Neuronal stem cell (in vitro differentiated cells): ENCODE measurements around the gene SRRM4.

Experiments
- DNase-seq: peaks from one replicate; pipeline ENCODE4 v3.0.0-alpha.2; 2013; ENCODE audit warnings: low spot score
- H2AFZ ChIP-seq: one replicate; pipeline ENCODE4 v1.6.1; 2013; ENCODE audit warnings: mild to moderate bottlenecking, low read length, inconsistent platforms
- H2AK5ac ChIP-seq: 2 replicates; pipeline ENCODE4 v1.6.1; 2013; ENCODE audit warnings: low read depth, mild to moderate bottlenecking, inconsistent platforms, low read length, moderate library complexity, mixed read lengths
- H2BK120ac ChIP-seq: 2 replicates; pipeline ENCODE4 v1.6.1; 2013; ENCODE audit warnings: low read depth, mild to moderate bottlenecking, inconsistent platforms, low read length, moderate library complexity, mixed read lengths
- H2BK12ac ChIP-seq: one replicate; pipeline ENCODE4 v1.6.1; 2013; ENCODE audit warnings: low read length, inconsistent platforms
- H2BK15ac ChIP-seq: 2 replicates; pipeline ENCODE4 v1.6.1; 2013; ENCODE audit warnings: mild to moderate bottlenecking, low read length, inconsistent platforms, mixed read lengths
- H2BK5ac ChIP-seq: one replicate; pipeline ENCODE4 v1.6.1; 2013; ENCODE audit warnings: inconsistent platforms, mild to moderate bottlenecking, low read length, moderate library complexity
- H3K14ac ChIP-seq: one replicate; pipeline ENCODE4 v1.6.1; 2013; ENCODE audit warnings: low read length, inconsistent platforms
- H3K18ac ChIP-seq: 2 replicates; pipeline ENCODE4 v1.6.1; 2013; ENCODE audit warnings: low read length, inconsistent platforms
- H3K23ac ChIP-seq: 2 replicates; pipeline ENCODE4 v1.6.1; 2013; ENCODE audit warnings: low read depth, mild to moderate bottlenecking, mixed read lengths, low read length, inconsistent platforms; ENCODE audit not compliant: poor library complexity
- H3K27ac ChIP-seq: replicated peaks from 3 replicates; pipeline ENCODE4 v1.5.1; 2013; ENCODE audit warnings: low read length, inconsistent platforms
- H3K27me3 ChIP-seq, 3 experiments: 2 replicates each; pipeline ENCODE4 v1.6.1; 2013; ENCODE audit warnings: low read length in 3 of 3, mild to moderate bottlenecking in 2 of 3, inconsistent platforms in 1 of 3, low read depth in 1 of 3, mixed read lengths in 1 of 3, moderate library complexity in 1 of 3; ENCODE audit not compliant: control insufficient read depth in 3 of 3, insufficient read depth in 3 of 3
- H3K36me3 ChIP-seq, 2 donors: replicated peaks in 1 of 2; 2 replicates each; pipeline ENCODE4 v1.6.1; 2013; ENCODE audit warnings: low read length in 2 of 2; ENCODE audit not compliant: control insufficient read depth in 2 of 2, insufficient read depth in 2 of 2
- H3K4ac ChIP-seq: 2 replicates; pipeline ENCODE4 v1.6.1; 2013; ENCODE audit warnings: inconsistent platforms, mild to moderate bottlenecking, low read length, moderate library complexity
- H3K4me1 ChIP-seq, 2 donors: 1 replicate in 1 of 2; 2 replicates in 1 of 2; pipeline ENCODE4 v1.6.1; 2013; ENCODE audit warnings: low read length in 2 of 2, low read depth in 1 of 2; ENCODE audit not compliant: control insufficient read depth in 2 of 2, insufficient read depth in 1 of 2
- H3K4me2 ChIP-seq: one replicate; pipeline ENCODE4 v1.6.1; 2013; ENCODE audit warnings: mild to moderate bottlenecking, low read length, inconsistent platforms; ENCODE audit not compliant: insufficient read depth, poor library complexity, severe bottlenecking
- H3K4me3 ChIP-seq, 2 donors: 2 replicates each; pipeline ENCODE4 v1.5.1; 2013; ENCODE audit warnings: low read length in 2 of 2, mild to moderate bottlenecking in 2 of 2, inconsistent platforms in 1 of 2, moderate library complexity in 1 of 2
- H3K79me1 ChIP-seq: one replicate; pipeline ENCODE4 v1.6.1; 2013; ENCODE audit warnings: low read depth, mild to moderate bottlenecking, inconsistent platforms, low read length, moderate library complexity
- H3K9ac ChIP-seq: one replicate; pipeline ENCODE4 v1.6.1; 2013; ENCODE audit warnings: mild to moderate bottlenecking, low read depth, low read length, inconsistent platforms; ENCODE audit not compliant: poor library complexity
- H3K9me3 ChIP-seq, 2 donors: replicated peaks in 1 of 2; 2 replicates each; pipeline versions ENCODE3 to v1.6.1; 2013; ENCODE audit warnings: low read length in 2 of 2, mild to moderate bottlenecking in 2 of 2, inconsistent platforms in 1 of 2, low read depth in 1 of 2, mixed read lengths in 1 of 2, moderate library complexity in 1 of 2; ENCODE audit not compliant: control insufficient read depth in 2 of 2, insufficient read depth in 1 of 2
- H4K8ac ChIP-seq: one replicate; pipeline ENCODE4 v1.6.1; 2013; ENCODE audit warnings: low read depth, mild to moderate bottlenecking, inconsistent platforms, low read length, moderate library complexity
- H4K91ac ChIP-seq: one replicate; pipeline ENCODE4 v1.6.1; 2013; ENCODE audit warnings: low read length, low read depth, mild to moderate bottlenecking, inconsistent platforms; ENCODE audit not compliant: poor library complexity
- WGBS, 2 donors: extraction: QIAGEN DNeasy Blood & Tissue Kit; methylation state at CpG; one replicate each; pipeline ENCODE4 v1.1.7; 2013; ENCODE audit warnings: missing lambda C conversion rate in 2 of 2, mixed read lengths in 1 of 2; ENCODE audit not compliant: insufficient read length in 2 of 2, insufficient replicate concordance in 1 of 2; ENCODE audit errors: extremely low coverage in 2 of 2; 5-methylcytosine and 5-hydroxymethylcytosine counted together

SRRM4 gene

GRCh38 chr12:119153477-119154434, 172.4 kb downstream of the SRRM4 start:
- H3K9ac ChIP-seq, result peak overlapping the region; percentile 73
- no peaks in the 10 kb centered on the region for H3K27me3 ChIP-seq
- WGBS, 2 donors, result no CpG with 5 or more reads among the region's 49 CpGs
- peak overlapping the region; percentile 79 for H2BK15ac ChIP-seq
- H2AFZ ChIP-seq, result peak overlapping the region; percentile 29
- H3K9me3 ChIP-seq, result peaks cover 0 to 5% of the 10 kb centered on the region in 2 donors
- peaks cover 0 to 5% of the 10 kb centered on the region in 2 donors for H3K4me1 ChIP-seq
- peak; percentile 87 for DNase-seq
- no peak overlapping the region for H2BK120ac ChIP-seq
- peak overlapping the region; percentile 1 for H4K91ac ChIP-seq
- H2BK12ac ChIP-seq, result peak overlapping the region; percentile 80
- peak overlapping the region; percentile 71 for H3K14ac ChIP-seq
- peak overlapping the region; percentile 49 for H3K27ac ChIP-seq
- H3K23ac ChIP-seq, result peak overlapping the region; percentile 48
- no peak overlapping the region for H3K4ac ChIP-seq
- H3K36me3 ChIP-seq, result no peaks in the 10 kb centered on the region
- H3K18ac ChIP-seq, result peak overlapping the region; percentile 89
- peak overlapping the region; percentile 19 for H2BK5ac ChIP-seq
- H2AK5ac ChIP-seq, result peak overlapping the region; percentile 85
- H3K4me2 ChIP-seq, result peak overlapping the region; percentile 95
- peak overlapping the region in 1 of 2 donors; percentile 79 for H3K4me3 ChIP-seq
- peak overlapping the region; percentile 19 for H4K8ac ChIP-seq
- no peaks in the 10 kb centered on the region for H3K79me1 ChIP-seq

GRCh38 chr12:119154435-119154818, 173.1 kb downstream of the SRRM4 start:
- DNase-seq, result peak; percentile 56
- Histone ChIP-seq H3K27me3 (no peaks in the 10 kb centered on the region), H2BK12ac (no peak overlapping the region), H3K4me2 (peak overlapping the region; percentile 95), H3K36me3 (no peaks in the 10 kb centered on the region), H3K4me1 (peaks cover 0 to 5% of the 10 kb centered on the region in 2 donors), H3K4me3 (peak overlapping the region in 1 of 2 donors; percentile 79), H2BK5ac (peak overlapping the region; percentile 19), H3K79me1 (no peaks in the 10 kb centered on the region), H3K18ac (peak overlapping the region; percentile 89), H2BK120ac (no peak overlapping the region), H2BK15ac (peak overlapping the region; percentile 79), H3K9me3 (peaks cover 0 to 5% of the 10 kb centered on the region in 2 donors), H2AFZ (no peak overlapping the region), H3K27ac (no peak overlapping the region), H4K8ac (no peak overlapping the region), H4K91ac (no peak overlapping the region), H3K9ac (no peak overlapping the region), H3K4ac (no peak overlapping the region), H2AK5ac (peak overlapping the region; percentile 85), H3K14ac (no peak overlapping the region), H3K23ac (no peak overlapping the region)
- whole genome bisulfite sequencing, 2 donors, result no CpG with 5 or more reads among the region's 11 CpGs

GRCh38 chr12:119156401-119157044, 175.2 kb downstream of the SRRM4 start:
- Histone ChIP-seq H3K9ac (no peak overlapping the region), H3K4me1 (peaks cover 0 to 7% of the 10 kb centered on the region in 2 donors), H4K8ac (no peak overlapping the region), H3K14ac (peak overlapping the region; percentile 58), H2BK120ac (no peak overlapping the region), H3K23ac (no peak overlapping the region), H3K4me3 (no peak overlapping the region), H3K27me3 (no peaks in the 10 kb centered on the region), H4K91ac (no peak overlapping the region), H3K27ac (no peak overlapping the region), H2AFZ (no peak overlapping the region), H2BK12ac (no peak overlapping the region), H3K18ac (no peak overlapping the region), H2BK5ac (peak overlapping the region; percentile 15), H3K79me1 (no peaks in the 10 kb centered on the region), H2BK15ac (no peak overlapping the region), H3K4ac (no peak overlapping the region), H3K36me3 (no peaks in the 10 kb centered on the region), H2AK5ac (peak overlapping the region; percentile 18), H3K4me2 (no peak overlapping the region), H3K9me3 (peaks cover 0 to 1% of the 10 kb centered on the region in 2 donors)
- no peak for DNase-seq
- no CpG with 5 or more reads among the region's 35 CpGs for WGBS, 2 donors

- Histone ChIP-seq H4K8ac (no peak overlapping the region), H2BK15ac (no peak overlapping the region), H2BK5ac (no peak overlapping the region), H3K23ac (no peak overlapping the region), H3K4me2 (no peak overlapping the region), H3K4me3 (no peak overlapping the region), H3K18ac (no peak overlapping the region), H3K79me1 (no peaks in the 10 kb centered on the region), H3K27me3 (no peaks in the 10 kb centered on the region), H3K27ac (no peak overlapping the region), H3K36me3 (no peaks in the 10 kb centered on the region), H4K91ac (no peak overlapping the region), H2BK120ac (no peak overlapping the region), H3K14ac (no peak overlapping the region), H2AFZ (no peak overlapping the region), H3K4ac (no peak overlapping the region), H2AK5ac (no peak overlapping the region), H3K4me1 (peaks cover 0 to 7% of the 10 kb centered on the region in 2 donors), H3K9me3 (no peaks in the 10 kb centered on the region), H3K9ac (no peak overlapping the region), H2BK12ac (no peak overlapping the region)
- no CpG with 5 or more reads among the region's 6 CpGs for WGBS, 2 donors
- no peak for DNase-seq
Observed at GRCh38 chr12:119157528-119157927, 176.2 kb downstream of the SRRM4 start.
